Measurements from ENCODE around the gene DNAJC4. TPM values are rescaled to one million over a fixed set of nuclear protein-coding genes. Genes with fewer than 3 reads are reported as not detected.

DNAJC4 gene
- polyA plus RNA-seq, 1 donor from 2014 or later, result 20.3 TPM

DNA sequence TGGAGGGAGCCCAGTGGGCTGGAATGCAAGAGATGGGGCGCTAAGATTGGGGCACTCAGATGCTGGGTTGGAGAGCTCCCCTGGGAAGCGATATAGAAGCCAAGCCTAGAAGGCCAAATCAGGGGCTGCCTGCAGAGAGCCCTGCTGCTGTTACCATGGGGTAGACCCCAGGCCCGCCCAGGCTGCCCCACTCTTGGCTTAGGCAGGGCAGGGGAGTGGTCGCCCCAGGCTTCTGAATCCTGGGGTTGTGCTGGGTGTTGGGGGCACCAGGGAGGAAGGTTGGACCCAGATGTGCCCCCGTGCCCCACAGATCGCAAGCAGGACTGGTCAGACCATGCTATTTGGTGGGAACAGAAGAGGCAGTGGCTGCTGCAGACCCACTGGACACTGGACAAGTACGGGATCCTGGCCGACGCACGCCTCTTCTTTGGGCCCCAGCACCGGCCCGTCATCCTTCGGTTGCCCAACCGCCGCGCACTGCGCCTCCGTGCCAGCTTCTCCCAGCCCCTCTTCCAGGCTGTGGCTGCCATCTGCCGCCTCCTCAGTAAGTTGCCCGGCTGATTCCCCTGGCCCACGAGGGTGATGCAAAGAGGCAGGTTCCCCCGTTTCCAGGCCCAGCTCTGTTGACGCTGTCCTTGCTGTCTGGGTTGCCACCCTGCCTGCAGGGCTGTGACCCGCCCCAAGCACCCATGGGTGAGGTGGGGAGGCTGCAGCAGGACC, 19.9 kb upstream of the DNAJC4 start:
- no peak overlapping the region for H3K27ac ChIP-seq (ENCODE audit: low read length)
- no peak overlapping the region for H3K9ac ChIP-seq (ENCODE audit: low read length)
- no peaks in the 10 kb centered on the region for H4K20me1 ChIP-seq (ENCODE audit: insufficient read depth)
- H3K36me3 ChIP-seq (ENCODE audit: insufficient read depth, low read length), result no peaks in the 10 kb centered on the region
- no peaks in the 10 kb centered on the region for H3K27me3 ChIP-seq (ENCODE audit: insufficient read depth, low read depth, low read length)
- no peak overlapping the region for H2AFZ ChIP-seq (ENCODE audit: low read depth, low read length)
- no peaks in the 10 kb centered on the region for H3F3A ChIP-seq (ENCODE audit: insufficient read depth, low read length, poor library complexity, severe bottlenecking)
- TF ChIP-seq, protein P1, sequence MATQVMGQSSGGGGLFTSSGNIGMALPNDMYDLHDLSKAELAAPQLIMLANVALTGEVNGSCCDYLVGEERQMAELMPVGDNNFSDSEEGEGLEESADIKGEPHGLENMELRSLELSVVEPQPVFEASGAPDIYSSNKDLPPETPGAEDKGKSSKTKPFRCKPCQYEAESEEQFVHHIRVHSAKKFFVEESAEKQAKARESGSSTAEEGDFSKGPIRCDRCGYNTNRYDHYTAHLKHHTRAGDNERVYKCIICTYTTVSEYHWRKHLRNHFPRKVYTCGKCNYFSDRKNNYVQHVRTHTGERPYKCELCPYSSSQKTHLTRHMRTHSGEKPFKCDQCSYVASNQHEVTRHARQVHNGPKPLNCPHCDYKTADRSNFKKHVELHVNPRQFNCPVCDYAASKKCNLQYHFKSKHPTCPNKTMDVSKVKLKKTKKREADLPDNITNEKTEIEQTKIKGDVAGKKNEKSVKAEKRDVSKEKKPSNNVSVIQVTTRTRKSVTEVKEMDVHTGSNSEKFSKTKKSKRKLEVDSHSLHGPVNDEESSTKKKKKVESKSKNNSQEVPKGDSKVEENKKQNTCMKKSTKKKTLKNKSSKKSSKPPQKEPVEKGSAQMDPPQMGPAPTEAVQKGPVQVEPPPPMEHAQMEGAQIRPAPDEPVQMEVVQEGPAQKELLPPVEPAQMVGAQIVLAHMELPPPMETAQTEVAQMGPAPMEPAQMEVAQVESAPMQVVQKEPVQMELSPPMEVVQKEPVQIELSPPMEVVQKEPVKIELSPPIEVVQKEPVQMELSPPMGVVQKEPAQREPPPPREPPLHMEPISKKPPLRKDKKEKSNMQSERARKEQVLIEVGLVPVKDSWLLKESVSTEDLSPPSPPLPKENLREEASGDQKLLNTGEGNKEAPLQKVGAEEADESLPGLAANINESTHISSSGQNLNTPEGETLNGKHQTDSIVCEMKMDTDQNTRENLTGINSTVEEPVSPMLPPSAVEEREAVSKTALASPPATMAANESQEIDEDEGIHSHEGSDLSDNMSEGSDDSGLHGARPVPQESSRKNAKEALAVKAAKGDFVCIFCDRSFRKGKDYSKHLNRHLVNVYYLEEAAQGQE (IDR thresholded peaks at IDR 0.05; ENCODE audit: borderline replicate concordance), result no peak
- TF ChIP-seq MXI1 (conservative IDR thresholded peaks at IDR 0.05; ENCODE audit: poor library complexity, severe bottlenecking) (no peak), EZH2 (IDR thresholded peaks at IDR 0.05; ENCODE audit: borderline replicate concordance, insufficient read depth, low read length, poor library complexity, severe bottlenecking) (no peak), TAF1 (IDR thresholded peaks at IDR 0.05; ENCODE audit: low read depth) (no peak)
- TF ChIP-seq, protein P2, sequence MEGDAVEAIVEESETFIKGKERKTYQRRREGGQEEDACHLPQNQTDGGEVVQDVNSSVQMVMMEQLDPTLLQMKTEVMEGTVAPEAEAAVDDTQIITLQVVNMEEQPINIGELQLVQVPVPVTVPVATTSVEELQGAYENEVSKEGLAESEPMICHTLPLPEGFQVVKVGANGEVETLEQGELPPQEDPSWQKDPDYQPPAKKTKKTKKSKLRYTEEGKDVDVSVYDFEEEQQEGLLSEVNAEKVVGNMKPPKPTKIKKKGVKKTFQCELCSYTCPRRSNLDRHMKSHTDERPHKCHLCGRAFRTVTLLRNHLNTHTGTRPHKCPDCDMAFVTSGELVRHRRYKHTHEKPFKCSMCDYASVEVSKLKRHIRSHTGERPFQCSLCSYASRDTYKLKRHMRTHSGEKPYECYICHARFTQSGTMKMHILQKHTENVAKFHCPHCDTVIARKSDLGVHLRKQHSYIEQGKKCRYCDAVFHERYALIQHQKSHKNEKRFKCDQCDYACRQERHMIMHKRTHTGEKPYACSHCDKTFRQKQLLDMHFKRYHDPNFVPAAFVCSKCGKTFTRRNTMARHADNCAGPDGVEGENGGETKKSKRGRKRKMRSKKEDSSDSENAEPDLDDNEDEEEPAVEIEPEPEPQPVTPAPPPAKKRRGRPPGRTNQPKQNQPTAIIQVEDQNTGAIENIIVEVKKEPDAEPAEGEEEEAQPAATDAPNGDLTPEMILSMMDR (IDR thresholded peaks at IDR 0.05; ENCODE audit: poor library complexity, severe bottlenecking), result no peak
- H3K4me3 ChIP-seq (ENCODE audit: low read length), result no peak overlapping the region
- no peaks in the 10 kb centered on the region for H3K9me3 ChIP-seq (ENCODE audit: low read length)
- no peaks in the 10 kb centered on the region for H3K9me2 ChIP-seq (ENCODE audit: insufficient read depth, low read length)
- no peaks in the 10 kb centered on the region for H3K79me2 ChIP-seq (replicated peaks; ENCODE audit: insufficient read depth, low read length)
- no peak overlapping the region for H3K4me2 ChIP-seq (ENCODE audit: low read length)

DNA sequence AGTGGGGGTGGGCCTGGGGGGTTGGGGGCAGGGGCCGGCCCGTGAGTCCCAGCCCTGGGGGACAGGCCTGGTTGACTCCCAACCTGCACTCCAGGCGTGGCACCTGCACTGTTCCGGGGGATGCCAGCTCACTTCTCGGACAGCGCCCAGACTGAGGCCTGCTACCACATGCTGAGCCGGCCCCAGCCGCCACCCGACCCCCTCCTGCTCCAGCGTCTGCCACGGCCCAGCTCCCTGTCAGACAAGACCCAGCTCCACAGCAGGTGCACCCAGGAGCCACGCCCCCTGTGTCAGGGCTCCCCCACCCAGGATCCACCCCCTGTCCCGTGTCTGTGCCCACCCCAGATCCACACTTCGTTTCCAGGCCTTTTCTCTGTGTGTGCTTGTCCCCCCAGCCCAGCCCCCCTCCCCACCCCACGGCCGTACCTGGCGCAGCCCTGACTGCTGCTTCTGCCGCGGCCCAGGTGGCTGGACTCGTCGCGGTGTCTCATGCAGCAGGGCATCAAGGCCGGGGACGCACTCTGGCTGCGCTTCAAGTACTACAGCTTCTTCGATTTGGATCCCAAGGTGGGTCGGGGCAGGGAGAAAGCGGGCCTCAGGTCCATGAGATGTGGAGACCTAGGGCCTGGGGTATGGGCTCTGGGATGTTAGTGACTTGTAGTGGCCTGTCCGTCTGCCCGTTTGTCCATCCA, 19.0 kb upstream of the DNAJC4 start:
- Histone ChIP-seq H3F3A (ENCODE audit: insufficient read depth, low read length, poor library complexity, severe bottlenecking) (no peaks in the 10 kb centered on the region), H3K4me3 (ENCODE audit: low read length) (no peak overlapping the region), H3K9ac (ENCODE audit: low read length) (no peak overlapping the region), H3K36me3 (ENCODE audit: insufficient read depth, low read length) (no peaks in the 10 kb centered on the region), H4K20me1 (ENCODE audit: insufficient read depth) (no peaks in the 10 kb centered on the region), H3K9me2 (ENCODE audit: insufficient read depth, low read length) (no peaks in the 10 kb centered on the region), H3K79me2 (replicated peaks; ENCODE audit: insufficient read depth, low read length) (no peaks in the 10 kb centered on the region), H3K27me3 (ENCODE audit: insufficient read depth, low read depth, low read length) (no peaks in the 10 kb centered on the region), H3K9me3 (ENCODE audit: low read length) (no peaks in the 10 kb centered on the region), H2AFZ (ENCODE audit: low read depth, low read length) (no peak overlapping the region), H3K27ac (ENCODE audit: low read length) (no peak overlapping the region), H3K4me2 (ENCODE audit: low read length) (no peak overlapping the region)
- TF ChIP-seq, protein P1 (IDR thresholded peaks at IDR 0.05; ENCODE audit: borderline replicate concordance), result no peak

Measured in neural cell (in vitro differentiated cells).